Measurements from ENCODE around the gene SPR.
A peak's percentile ranks its signal among the peaks of the same experiment; 100 is the strongest.

SPR gene

GRCh38 chr2:72887032-72887739 lies at the start of gene SPR:
Gene SPR (plus strand): TSS chr2:72887408. CDS start chr2:72887433, 25 bp downstream.
- peak; percentile 80 for DNase-seq (ENCODE audit: low spot score)

- no peak for DNase-seq (ENCODE audit: low spot score)
Measured at GRCh38 chr2:72840066-72840465, 47.1 kb upstream of the SPR start.

DNA sequence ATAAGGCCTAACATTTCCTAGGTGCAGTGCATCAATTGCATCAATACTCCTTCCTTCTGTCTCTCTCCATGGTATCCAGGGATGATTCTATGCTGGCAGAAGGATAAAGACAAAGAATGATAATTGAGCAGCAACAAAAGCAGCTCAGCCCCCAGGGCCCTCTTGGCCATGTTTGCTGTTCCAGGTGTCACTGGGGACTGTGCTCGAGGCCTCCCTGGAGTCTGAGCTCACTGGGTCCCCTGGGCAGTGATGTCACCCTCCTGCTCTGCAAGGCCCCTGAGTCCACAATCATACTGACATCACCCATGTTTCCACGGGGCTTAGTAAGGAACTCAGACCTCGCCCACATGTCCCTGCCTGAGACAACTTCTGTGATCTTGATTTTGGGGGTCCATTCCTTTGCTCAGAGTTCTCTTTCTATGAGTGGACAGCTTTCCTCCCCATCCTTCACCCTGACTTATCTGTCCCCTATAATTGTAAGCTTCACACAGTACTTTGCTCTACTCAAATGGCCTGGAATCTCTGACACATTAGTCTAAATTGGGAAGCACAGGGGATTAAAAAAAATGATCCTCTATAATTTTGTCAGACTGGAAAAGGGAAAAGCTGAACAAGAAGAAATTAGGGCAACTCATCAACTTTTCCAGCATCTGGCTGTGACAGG lies 45.6 kb upstream of the SPR start:
- no peak for DNase-seq (ENCODE audit: low spot score)

DNA sequence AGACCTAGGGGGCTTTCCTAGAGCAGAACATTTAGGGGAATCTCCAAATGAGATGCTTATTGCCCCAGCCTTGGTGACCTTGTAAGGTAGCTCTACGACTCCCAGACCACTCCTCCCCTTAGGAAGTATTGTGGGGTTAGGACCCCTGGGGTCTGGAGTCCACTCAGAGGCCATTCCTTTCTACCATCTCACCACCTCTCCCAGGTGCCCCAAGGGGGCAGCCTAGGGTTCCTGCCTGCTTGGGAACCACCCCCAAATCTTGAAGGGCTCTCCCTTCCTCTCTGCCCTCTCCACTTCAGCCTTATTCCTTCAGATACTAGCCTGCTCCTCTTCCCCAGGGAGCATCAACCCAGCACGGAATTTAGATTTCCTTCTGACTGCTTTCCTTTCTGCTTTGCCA lies 43.9 kb upstream of the SPR start:
- DNase-seq (ENCODE audit: low spot score) = no peak

DNA sequence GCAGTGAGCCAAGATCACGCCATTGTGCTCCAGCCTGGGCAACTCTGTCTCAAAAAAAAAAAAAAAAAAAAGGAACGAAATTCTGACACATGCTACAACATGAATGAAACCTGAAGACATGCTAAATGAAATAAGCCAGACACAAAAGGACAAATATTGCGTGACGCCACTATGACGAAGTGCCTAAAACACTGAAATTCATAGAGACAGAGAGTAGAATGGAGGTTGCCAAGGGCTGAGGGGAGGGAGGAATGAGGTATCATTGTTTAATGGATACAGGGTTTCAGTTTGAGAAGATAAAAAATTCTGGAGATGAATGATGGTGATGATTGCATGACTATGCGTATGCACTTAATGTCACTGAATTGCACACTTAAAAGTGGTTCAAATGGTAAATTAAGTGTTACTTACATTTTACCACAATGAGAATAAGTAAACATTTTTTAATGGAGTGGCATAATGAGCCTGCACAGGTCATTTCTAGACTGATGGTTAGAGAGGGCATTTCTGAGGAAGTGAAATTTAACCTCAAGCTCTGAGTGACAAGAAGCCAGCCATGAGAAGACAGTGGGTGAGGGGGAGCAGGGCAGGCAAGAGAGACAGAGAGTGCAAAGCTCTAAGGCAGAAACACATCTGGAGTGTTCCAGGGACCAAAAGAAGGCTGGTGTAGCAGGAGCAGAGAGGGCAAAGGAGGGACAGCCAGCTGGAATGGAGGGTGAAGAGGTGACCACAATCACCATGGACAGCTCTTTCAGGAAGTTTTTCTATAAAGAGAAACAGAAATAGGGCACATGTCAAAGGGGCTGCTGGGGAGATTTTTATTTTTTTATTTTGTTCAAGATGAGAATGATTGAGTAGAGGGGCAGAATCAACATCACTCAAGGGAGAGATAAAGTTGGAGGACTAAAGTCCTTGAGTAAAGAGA lies 40.8 kb upstream of the SPR start:
- no peak for DNase-seq (ENCODE audit: low spot score)

- DNase-seq (ENCODE audit: low spot score) = no peak
Measured at GRCh38 chr2:72847534-72848315, 39.5 kb upstream of the SPR start.

DNA sequence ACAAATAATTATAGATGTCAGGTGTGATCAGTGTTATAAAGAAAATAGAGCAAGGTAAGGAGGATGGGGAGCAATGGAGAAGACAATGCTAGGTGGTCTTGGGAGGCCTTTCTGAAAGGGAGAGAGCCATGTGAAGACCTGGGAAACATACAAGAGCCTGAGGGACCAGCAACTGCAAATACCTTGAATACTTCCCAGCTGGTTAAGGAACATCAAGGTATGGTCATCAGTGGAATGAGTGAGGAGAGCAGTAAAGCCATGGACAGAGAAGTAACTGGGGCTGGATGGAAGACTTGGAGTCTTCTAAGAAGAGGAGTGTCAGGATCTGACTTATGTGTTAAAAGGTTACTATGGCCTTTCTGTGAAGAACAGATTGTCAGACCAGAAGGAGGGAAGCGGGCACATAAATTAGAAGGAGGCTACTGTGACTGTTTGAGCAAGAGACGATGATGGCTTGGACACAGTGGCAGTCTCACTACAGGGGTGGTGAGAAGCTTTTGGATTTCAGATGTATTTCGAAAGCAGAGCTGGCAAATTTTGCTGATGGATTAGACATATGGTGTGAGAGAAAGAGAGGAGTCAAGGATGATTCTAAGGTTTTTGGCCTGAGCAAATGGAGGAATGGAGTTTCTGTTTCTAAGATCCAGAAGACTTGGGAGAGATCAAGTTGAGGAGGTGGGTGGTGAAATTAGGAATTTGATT lies 38.6 kb upstream of the SPR start:
- no peak for DNase-seq (ENCODE audit: low spot score)

GRCh38 chr2:72849138-72849462 lies 38.1 kb upstream of the SPR start:
- DNase-seq (ENCODE audit: low spot score) = no peak

- no peak for DNase-seq (ENCODE audit: low spot score)
Measured at GRCh38 chr2:72851333-72851732, 35.9 kb upstream of the SPR start.

- DNase-seq (ENCODE audit: low spot score) = peak; percentile 71
Measured at GRCh38 chr2:72859831-72860262, 27.4 kb upstream of the SPR start.

DNA sequence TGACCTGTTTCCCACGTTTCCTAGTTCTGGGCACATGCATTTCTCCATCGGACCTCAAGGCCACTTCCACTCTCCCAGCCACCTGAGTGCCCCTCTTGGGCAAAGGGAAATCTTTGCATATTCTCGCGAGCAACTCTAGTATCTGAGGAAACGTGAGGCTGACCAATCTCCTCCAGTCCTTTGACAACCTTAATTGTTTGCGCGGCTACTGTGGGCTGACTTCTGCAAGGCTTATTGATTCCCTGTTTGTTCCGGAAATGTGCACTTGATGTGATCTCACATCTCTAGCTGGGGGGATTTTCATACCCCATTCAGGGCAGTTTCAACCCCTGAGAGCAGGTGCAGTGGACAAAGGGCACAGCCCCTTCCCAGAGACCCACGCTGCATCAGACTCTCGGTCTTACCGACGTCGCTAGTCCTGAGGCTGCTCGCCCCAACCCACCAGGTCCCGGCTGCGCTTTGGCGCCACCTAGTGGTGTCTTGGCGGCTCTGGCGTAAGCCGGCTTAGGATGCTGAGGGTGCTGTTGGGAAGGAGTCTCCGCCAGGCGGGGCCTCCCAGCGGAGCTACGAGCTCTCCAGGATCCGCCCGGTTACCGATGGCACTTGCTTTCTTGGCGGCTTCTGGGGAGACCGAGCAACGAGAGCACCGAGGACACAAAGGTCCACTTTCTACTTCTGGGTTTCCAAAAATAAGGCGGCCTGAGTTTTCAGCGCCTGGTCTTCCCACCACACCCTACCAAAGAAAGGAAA lies 24.8 kb upstream of the SPR start:
- peak; percentile 89 for DNase-seq (ENCODE audit: low spot score)

DNA sequence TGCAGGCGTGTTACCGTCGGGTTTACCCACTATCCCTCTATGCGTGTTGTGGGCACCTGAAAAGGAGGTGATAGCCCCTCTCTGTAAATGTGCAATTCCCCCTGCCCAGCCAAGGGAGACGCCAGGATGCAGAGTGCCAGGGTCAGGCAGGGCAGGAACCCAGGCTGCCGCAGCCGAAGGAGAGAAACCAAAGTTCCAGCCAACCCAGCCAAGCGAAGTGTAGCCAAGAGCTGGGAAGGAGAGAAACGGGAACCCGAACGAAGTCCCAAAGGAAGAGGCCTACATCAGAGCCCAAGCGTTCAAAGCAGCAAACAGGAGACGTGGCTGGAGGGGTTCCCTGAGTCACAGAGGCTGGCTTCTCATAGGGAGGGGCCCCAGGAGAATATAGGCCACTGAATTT lies 24.2 kb upstream of the SPR start:
- no peak for DNase-seq (ENCODE audit: low spot score)

GRCh38 chr2:72864500-72864899 lies 22.7 kb upstream of the SPR start:
- no peak for DNase-seq (ENCODE audit: low spot score)

- no peak for DNase-seq (ENCODE audit: low spot score)
Measured at GRCh38 chr2:72871060-72871459, 16.1 kb upstream of the SPR start.

GRCh38 chr2:72871880-72872279 lies 15.3 kb upstream of the SPR start:
- no peak for DNase-seq (ENCODE audit: low spot score)

DNA sequence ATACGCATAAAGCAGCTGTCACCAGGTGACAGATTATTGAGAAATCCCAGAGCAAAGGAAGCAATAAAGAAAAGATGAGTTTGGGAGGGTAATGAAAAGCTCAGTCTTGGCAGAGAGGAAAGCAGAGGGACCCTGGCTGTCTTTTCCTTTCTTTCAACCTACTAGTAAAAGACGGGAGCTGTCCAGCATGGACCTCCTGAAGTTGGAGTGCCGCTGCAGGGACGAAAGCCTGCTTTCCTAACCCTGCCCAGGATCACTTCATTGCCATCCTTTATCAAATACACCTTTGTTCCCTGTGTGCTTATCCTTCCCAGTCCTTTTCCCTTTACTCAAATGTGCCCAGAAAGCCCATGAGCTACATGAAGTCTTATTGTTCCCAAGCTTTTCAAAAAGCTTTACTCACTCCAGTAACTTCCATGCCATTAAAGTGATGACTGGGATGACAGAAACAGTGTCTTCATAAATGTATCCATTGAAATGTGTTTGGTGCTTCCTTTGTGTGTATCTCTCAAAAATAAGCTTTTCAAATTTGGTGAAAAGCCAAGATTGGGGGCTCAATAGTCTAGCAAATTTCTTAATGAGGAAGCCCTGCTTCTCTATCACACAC lies 3.7 kb upstream of the SPR start:
- DNase-seq (ENCODE audit: low spot score) = peak; percentile 41

- DNase-seq (ENCODE audit: low spot score) = no peak
Measured at GRCh38 chr2:72886505-72887031, 640 bp upstream of the SPR start.

- DNase-seq (ENCODE audit: low spot score) = peak; percentile 87
Measured at GRCh38 chr2:72887740-72888437, 681 bp downstream of the SPR start.

DNA sequence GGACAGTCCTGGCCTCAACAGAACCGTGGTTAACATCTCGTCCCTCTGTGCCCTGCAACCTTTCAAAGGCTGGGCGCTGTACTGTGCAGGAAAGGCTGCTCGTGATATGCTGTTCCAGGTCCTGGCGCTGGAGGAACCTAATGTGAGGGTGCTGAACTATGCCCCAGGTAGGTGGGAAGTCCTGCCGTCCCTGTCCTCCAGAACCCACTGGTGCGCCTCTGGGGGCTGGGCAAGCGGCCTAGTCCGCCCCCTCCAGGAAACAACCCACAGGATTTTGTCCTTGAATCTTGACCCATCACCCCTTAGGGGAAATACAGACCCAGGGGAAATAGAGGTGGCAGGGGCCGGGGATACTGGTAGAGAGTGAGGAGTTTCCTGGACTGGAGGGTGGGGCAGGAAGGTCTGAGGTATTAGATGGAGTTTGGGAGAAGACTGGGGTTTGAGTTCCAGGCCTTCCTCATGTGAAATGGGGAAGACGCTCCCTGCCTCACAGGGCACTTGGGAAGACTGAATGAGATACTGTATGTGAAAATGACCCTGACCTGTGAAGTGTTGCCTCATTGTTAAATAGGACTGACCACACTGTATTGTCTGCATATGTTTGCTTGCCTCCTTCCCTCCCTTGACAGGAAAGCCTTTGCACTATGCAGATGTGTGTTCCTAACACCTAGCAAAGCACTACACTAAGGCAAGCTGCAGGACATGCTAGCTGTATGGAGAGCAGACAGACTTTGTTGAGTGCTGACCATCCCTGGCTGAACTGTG lies 1.4 kb downstream of the SPR start:
- DNase-seq (ENCODE audit: low spot score) = no peak
